HG02970 (cell line): Measurements from ENCODE around the gene ZBTB49.
"Not testable (repeated sequence)": the region's sequence is repeated elsewhere in the genome, so short reads cannot be mapped to it uniquely, and the experiment has no call there.

Experiments
- ATAC-seq: cut with Tn5 transposase; IDR thresholded peaks from one replicate; pipeline ENCODE4 v1.9.1; 2021; ENCODE audit warnings: mild to moderate bottlenecking, moderate library complexity, moderate number of reproducible peaks; ENCODE audit not compliant: unreplicated experiment, low FRiP score

ZBTB49 gene

GRCh38 chr4:4289941-4290850 is at the start of gene ZBTB49, which contains the start of gene LYAR:
Gene ZBTB49 (plus strand): TSS chr4:4290251. CDS start chr4:4299946, 9,695 bp downstream.
Gene LYAR (minus strand): TSS chr4:4290154. CDS start chr4:4283742, 6,412 bp downstream.
- ATAC-seq, result peak; percentile 94

GRCh38 chr4:4245172-4245571 is 44.9 kb upstream of the ZBTB49 start:
- ATAC-seq, result no peak

GRCh38 chr4:4247696-4248028 is 42.4 kb upstream of the ZBTB49 start:
- no peak for ATAC-seq

- ATAC-seq, result peak; percentile 92
Measured at GRCh38 chr4:4248029-4248884, 41.8 kb upstream of the ZBTB49 start, which contains the start of gene TMEM128. Gene TMEM128 (minus strand): TSS chr4:4248223. CDS start chr4:4248202, 21 bp downstream.

GRCh38 chr4:4248885-4249203 is 41.2 kb upstream of the ZBTB49 start:
- no peak for ATAC-seq

GRCh38 chr4:4249342-4249741 is 40.7 kb upstream of the ZBTB49 start:
- ATAC-seq, result not testable (repeated sequence)

- no peak for ATAC-seq
Measured at GRCh38 chr4:4249866-4250265, 40.2 kb upstream of the ZBTB49 start.

- ATAC-seq, result no peak
Measured at GRCh38 chr4:4254199-4254598, 35.9 kb upstream of the ZBTB49 start.

- ATAC-seq, result no peak
Measured at GRCh38 chr4:4254666-4255065, 35.4 kb upstream of the ZBTB49 start.

- no peak for ATAC-seq
Measured at GRCh38 chr4:4256799-4257198, 33.3 kb upstream of the ZBTB49 start.

GRCh38 chr4:4257705-4258104 is 32.3 kb upstream of the ZBTB49 start:
- ATAC-seq, result not testable (repeated sequence)

GRCh38 chr4:4259484-4260100 is 30.5 kb upstream of the ZBTB49 start:
- no peak for ATAC-seq

GRCh38 chr4:4260185-4260751 is 29.8 kb upstream of the ZBTB49 start:
- ATAC-seq, result no peak

- no peak for ATAC-seq
Measured at GRCh38 chr4:4267981-4268380, 22.1 kb upstream of the ZBTB49 start.

- ATAC-seq, result no peak
Measured at GRCh38 chr4:4268776-4269175, 21.3 kb upstream of the ZBTB49 start.

- no peak for ATAC-seq
Measured at GRCh38 chr4:4269331-4269731, 20.7 kb upstream of the ZBTB49 start.

GRCh38 chr4:4269856-4270255 is 20.2 kb upstream of the ZBTB49 start:
- no peak for ATAC-seq

- no peak for ATAC-seq
Measured at GRCh38 chr4:4270529-4270928, 19.5 kb upstream of the ZBTB49 start.

- no peak for ATAC-seq
Measured at GRCh38 chr4:4271912-4272311, 18.1 kb upstream of the ZBTB49 start.

- no peak for ATAC-seq
Measured at GRCh38 chr4:4274226-4274625, 15.8 kb upstream of the ZBTB49 start.

GRCh38 chr4:4277531-4277930 is 12.5 kb upstream of the ZBTB49 start:
- ATAC-seq, result no peak
